B cell (primary cell): ENCODE data around the gene OR4Q2. TPM values are rescaled to one million over a fixed set of nuclear protein-coding genes. Genes with fewer than 3 reads are reported as not detected.

Source experiments
- ATAC-seq: fragments of 200-7000 bp; cut with Tn5 transposase; one replicate; pipeline ENCODE4 v1.10.0; 2021; ENCODE audit warnings: low read depth, mild to moderate bottlenecking, moderate number of reproducible peaks, moderate library complexity
- CTCF ChIA-PET: fragments of 350-600 bp; sonication (Branson Sonifier 250); formaldehyde crosslinking; loops from one replicate; lab custom pipeline; 2021; ENCODE audit warnings: antibody characterized with exemption, inconsistent platforms; lab: Charles Lee
- POLR2A ChIA-PET: fragments of 350-600 bp; sonication (Branson Sonifier 250); formaldehyde crosslinking; loops from one replicate; lab custom pipeline; 2021; ENCODE audit warnings: antibody characterized with exemption; lab: Charles Lee
- DNase-seq: peaks from one replicate; pipeline ENCODE4 v3.0.0; 2013
- H2AFZ ChIP-seq: 2 replicates; pipeline ENCODE4 v1.6.1; 2012; ENCODE audit warnings: mild to moderate bottlenecking, low read depth, low read length; ENCODE audit not compliant: insufficient read depth, poor library complexity, severe bottlenecking
- H3K27ac ChIP-seq, 2 donors: 1 replicate in 1 of 2; 2 replicates in 1 of 2; pipeline ENCODE4 v1.5.1; 2012 to 2013; ENCODE audit warnings: low read length in 2 of 2, mild to moderate bottlenecking in 2 of 2, moderate library complexity in 1 of 2
- H3K27me3 ChIP-seq, 4 experiments: fragments of 200-600 bp in 1 of 4; sonication (generic) in 1 of 4; replicated peaks in 1 of 4; 1 replicate in 2 of 4; 2 replicates in 2 of 4; pipeline versions ENCODE4 v1.6.1 to v1.7.0; 2013 to 2016; ENCODE audit warnings: low read length in 3 of 4, mild to moderate bottlenecking in 2 of 4, mixed read lengths in 1 of 4, moderate library complexity in 1 of 4; ENCODE audit not compliant: insufficient read depth in 4 of 4, control insufficient read depth in 3 of 4; ENCODE audit errors: control extremely low read depth in 1 of 4
- H3K36me3 ChIP-seq, 2 experiments: replicated peaks in 1 of 2; 1 replicate in 1 of 2; 2 replicates in 1 of 2; pipeline versions ENCODE4 v1.6.1 to v1.7.1; 2013; ENCODE audit warnings: low read length in 1 of 2; ENCODE audit not compliant: insufficient read depth in 2 of 2, control insufficient read depth in 1 of 2; ENCODE audit errors: control extremely low read depth in 1 of 2, extremely low read depth in 1 of 2
- H3K4me1 ChIP-seq, 2 donors: fragments of 200-600 bp in 1 of 2; sonication (generic) in 1 of 2; 1 replicate in 1 of 2; 2 replicates in 1 of 2; pipeline versions ENCODE4 v1.5.1 to v1.6.1; 2013 to 2017; ENCODE audit warnings: low read length in 2 of 2; ENCODE audit not compliant: control insufficient read depth in 2 of 2, insufficient read depth in 2 of 2
- H3K4me2 ChIP-seq: replicated peaks from 2 replicates; pipeline ENCODE3; 2012; ENCODE audit warnings: mild to moderate bottlenecking, low read depth, low read length; ENCODE audit not compliant: poor library complexity, severe bottlenecking
- H3K4me3 ChIP-seq, 5 experiments: fragments of 200-600 bp in 1 of 5; sonication (generic) in 1 of 5; 1 replicate in 3 of 5; 2 replicates in 2 of 5; pipeline versions ENCODE4 v1.5.1 to v1.7.0; 2011 to 2016; ENCODE audit warnings: low read length in 4 of 5, mild to moderate bottlenecking in 4 of 5, low read depth in 2 of 5, control low read depth in 1 of 5, moderate library complexity in 1 of 5; ENCODE audit not compliant: insufficient read depth in 1 of 5; ENCODE audit errors: control extremely low read depth in 1 of 5, extremely low read depth in 1 of 5
- H3K79me2 ChIP-seq: fragments of 200-600 bp; sonication (generic); one replicate; pipeline ENCODE4 v1.6.0; 2016; ENCODE audit warnings: low read length; ENCODE audit not compliant: control insufficient read depth, insufficient read depth
- H3K9ac ChIP-seq: fragments of 200-600 bp; sonication (generic); 2 replicates; pipeline ENCODE4 v1.6.1; 2017; ENCODE audit warnings: mild to moderate bottlenecking, low read length, moderate library complexity
- H3K9me3 ChIP-seq, 3 donors: one replicate each; pipeline versions ENCODE4 v1.6.1 to v1.7.1; 2013; ENCODE audit warnings: low read length in 2 of 3; ENCODE audit not compliant: control insufficient read depth in 2 of 3, insufficient read depth in 1 of 3; ENCODE audit errors: control extremely low read depth in 1 of 3
- H4K20me1 ChIP-seq: 2 replicates; pipeline ENCODE4 v1.6.0; 2012; ENCODE audit warnings: mild to moderate bottlenecking, low read length; ENCODE audit not compliant: insufficient read depth, control insufficient read depth, poor library complexity, severe bottlenecking
- H3K27ac Mint-ChIP-seq: one replicate; pipeline ENCODE4 v1.8.0; 2021; ENCODE audit warnings: mixed read lengths
- H3K27me3 Mint-ChIP-seq: one replicate; pipeline ENCODE4 v1.8.0; 2021; ENCODE audit warnings: mixed read lengths
- H3K4me1 Mint-ChIP-seq: one replicate; pipeline ENCODE4 v1.8.0; 2021; ENCODE audit warnings: mixed read lengths
- H3K4me3 Mint-ChIP-seq: one replicate; pipeline ENCODE4 v1.8.0; 2021; ENCODE audit warnings: mixed read lengths
- H3K9me3 Mint-ChIP-seq: one replicate; pipeline ENCODE4 v1.8.0; 2022; ENCODE audit warnings: mixed read lengths; ENCODE audit not compliant: insufficient read depth
- CTCF ChIP-seq: fragments of 200-600 bp; IDR thresholded peaks from one replicate; pipeline ENCODE4 v1.8.0; 2022; ENCODE audit warnings: antibody characterized with exemption, mild to moderate bottlenecking
- EZH2 ChIP-seq: IDR thresholded peaks from 2 replicates; pipeline ENCODE4 v1.6.1; 2012; ENCODE audit warnings: borderline replicate concordance, low read depth, mild to moderate bottlenecking, moderate library complexity, low read length; ENCODE audit not compliant: insufficient read depth, poor library complexity, severe bottlenecking
- WGBS: methylation state at CpG from one replicate; pipeline ENCODE4 v1.1.5; 2013; ENCODE audit warnings: missing lambda C conversion rate; ENCODE audit not compliant: insufficient coverage; 5-methylcytosine and 5-hydroxymethylcytosine counted together
- intact Hi-C: fragments of 100-400 bp; cut with micrococcal nuclease; formaldehyde crosslinking; loops from one replicate; pipeline ENCODE4 v1.10.0; 2022
- polyA plus RNA-seq: library from polyadenylated mRNA; depleted of rRNA; stranded (reverse); fragments of >200 nt; gene quantifications from 2 replicates; pipeline ENCODE4 v1.2.3, GENCODE V29; 2012
- total RNA-seq, 2 donors: library from RNA; stranded (reverse); fragments of 120-200 nt in 1 of 2; gene quantifications; 1 replicate in 1 of 2; 2 replicates in 1 of 2; pipeline versions ENCODE4 v1.2.3 to v1.2.4, GENCODE V29; 2013 to 2022

OR4Q2 gene
- total and polyA plus RNA-seq, 2 donors (not counting 1 experiment from before 2014, with no cell fraction given): not detected

- no peak overlapping the region for H3K27ac Mint-ChIP-seq
- TF ChIP-seq EZH2: no peak
- no peak for TF ChIP-seq CTCF
- WGBS: no CpG with 5 or more reads among the region's 1 CpG
- Histone ChIP-seq H3K27ac (no peak overlapping the region), H3K79me2 (no peaks in the 10 kb centered on the region), H3K4me2 (no peak overlapping the region), H3K9me3 (no peaks in the 10 kb centered on the region), H4K20me1 (no peaks in the 10 kb centered on the region), H3K4me3 (no peak overlapping the region), H3K27me3 (no peaks in the 10 kb centered on the region), H3K36me3 (no peaks in the 10 kb centered on the region), H3K9ac (no peak overlapping the region), H3K4me1 (no peaks in the 10 kb centered on the region), H2AFZ (no peak overlapping the region)
- intact Hi-C loops: no loop called here
- H3K9me3 Mint-ChIP-seq: no peaks in the 10 kb centered on the region
- POLR2A ChIA-PET: no interaction called here
- DNase-seq (no peak), ATAC-seq (no peak)
- no peak overlapping the region for H3K4me3 Mint-ChIP-seq
- CTCF ChIA-PET: no interaction called here
- H3K27me3 Mint-ChIP-seq: no peaks in the 10 kb centered on the region
- no peaks in the 10 kb centered on the region for H3K4me1 Mint-ChIP-seq
These were observed 27.1 kb upstream of the OR4Q2 start for GRCh38 chr14:19974844-19975243.

GRCh38 chr14:19975291-19975690 lies 26.7 kb upstream of the OR4Q2 start, which contains the start of gene OR4K15:
Gene OR4K15, plus strand, starts transcription at chr14:19975591. Its CDS starts 0 bp downstream, at chr14:19975591.
- ATAC-seq (no peak), DNase-seq (no peak)
- Histone ChIP-seq H3K36me3 (no peaks in the 10 kb centered on the region), H4K20me1 (no peaks in the 10 kb centered on the region), H3K9me3 (no peaks in the 10 kb centered on the region), H2AFZ (no peak within 1 kb of the TSS), H3K4me1 (no peaks in the 10 kb centered on the region), H3K4me3 (no peak within 1 kb of the TSS), H3K9ac (no peak within 1 kb of the TSS), H3K27me3 (no peaks in the 10 kb centered on the region), H3K79me2 (no peaks in the 10 kb centered on the region), H3K27ac (no peak within 1 kb of the TSS), H3K4me2 (no peak within 1 kb of the TSS)
- Mint-ChIP-seq H3K27me3 (no peaks in the 10 kb centered on the region), H3K4me3 (no peak within 1 kb of the TSS), H3K27ac (no peak within 1 kb of the TSS), H3K4me1 (no peaks in the 10 kb centered on the region), H3K9me3 (no peaks in the 10 kb centered on the region)
- CTCF ChIA-PET: no interaction called here
- intact Hi-C loops: no loop called here
- POLR2A ChIA-PET: no interaction called here
- WGBS: no CpG with 5 or more reads among the region's 3 CpGs
- TF ChIP-seq EZH2 (no peak), CTCF (no peak)
